Liver (tissue), 3 donors: ENCODE results near the gene DNAJC5.

ENCODE experiments used
- CTCF ChIP-seq: fragments of 150-350 bp; IDR thresholded peaks from 2 replicates; pipeline ENCODE4 v1.5.1; 2017; ENCODE audit warnings: improper control_type of control experiment, low read depth, low read length; ENCODE audit not compliant: missing input control
- EGR1 ChIP-seq, 2 donors: IDR thresholded peaks; 2 replicates each; pipeline ENCODE4 v1.6.1; 2016 to 2018; ENCODE audit warnings: antibody characterized with exemption in 2 of 2, low read depth in 2 of 2
- FOXA1 ChIP-seq: IDR thresholded peaks from 2 replicates; pipeline ENCODE4 v1.6.1; 2016; ENCODE audit warnings: antibody characterized with exemption
- GABPA ChIP-seq, 2 donors: IDR thresholded peaks in 1 of 2; conservative IDR thresholded peaks in 1 of 2; 2 replicates each; pipeline ENCODE4 v1.6.1; 2016; ENCODE audit warnings: antibody characterized with exemption in 2 of 2, mild to moderate bottlenecking in 1 of 2, moderate library complexity in 1 of 2
- HNF4A ChIP-seq, 2 donors: conservative IDR thresholded peaks; 2 replicates each; pipeline ENCODE4 v1.6.1; 2016; ENCODE audit warnings: antibody characterized with exemption in 2 of 2, mild to moderate bottlenecking in 2 of 2
- JUND ChIP-seq, 2 donors: IDR thresholded peaks; 2 replicates each; pipeline ENCODE4 v1.6.1; 2016; ENCODE audit warnings: antibody characterized with exemption in 2 of 2
- NR2F2 ChIP-seq: IDR thresholded peaks from 2 replicates; pipeline ENCODE4 v1.6.1; 2016; ENCODE audit warnings: antibody characterized with exemption
- RAD21 ChIP-seq, 2 donors: IDR thresholded peaks; 2 replicates each; pipeline ENCODE4 v1.6.1; 2016; ENCODE audit warnings: antibody characterized with exemption in 2 of 2, mild to moderate bottlenecking in 2 of 2
- RXRA ChIP-seq, 2 donors: IDR thresholded peaks; 2 replicates each; pipeline ENCODE4 v1.6.1; 2017 to 2018; ENCODE audit warnings: antibody characterized with exemption in 2 of 2, mild to moderate bottlenecking in 1 of 2
- SP1 ChIP-seq: IDR thresholded peaks from 2 replicates; pipeline ENCODE4 v1.6.1; 2018; ENCODE audit warnings: antibody characterized with exemption, mild to moderate bottlenecking
- TAF1 ChIP-seq: conservative IDR thresholded peaks from 2 replicates; pipeline ENCODE4 v1.6.1; 2016; ENCODE audit warnings: antibody characterized with exemption, mild to moderate bottlenecking
- YY1 ChIP-seq: IDR thresholded peaks from 2 replicates; pipeline ENCODE4 v1.6.1; 2016; ENCODE audit warnings: antibody characterized with exemption, mild to moderate bottlenecking
- TF ChIP-seq, protein P1 (sequence below): IDR thresholded peaks from 2 replicates; pipeline ENCODE4 v1.6.1; 2016; ENCODE audit warnings: antibody characterized with exemption
- TF ChIP-seq, protein P2 (sequence below): IDR thresholded peaks from 2 replicates; pipeline ENCODE4 v1.6.1; 2016; ENCODE audit warnings: antibody characterized with exemption, mild to moderate bottlenecking
- donor health status: healthy.
- donor health status: healthy.

DNA sequence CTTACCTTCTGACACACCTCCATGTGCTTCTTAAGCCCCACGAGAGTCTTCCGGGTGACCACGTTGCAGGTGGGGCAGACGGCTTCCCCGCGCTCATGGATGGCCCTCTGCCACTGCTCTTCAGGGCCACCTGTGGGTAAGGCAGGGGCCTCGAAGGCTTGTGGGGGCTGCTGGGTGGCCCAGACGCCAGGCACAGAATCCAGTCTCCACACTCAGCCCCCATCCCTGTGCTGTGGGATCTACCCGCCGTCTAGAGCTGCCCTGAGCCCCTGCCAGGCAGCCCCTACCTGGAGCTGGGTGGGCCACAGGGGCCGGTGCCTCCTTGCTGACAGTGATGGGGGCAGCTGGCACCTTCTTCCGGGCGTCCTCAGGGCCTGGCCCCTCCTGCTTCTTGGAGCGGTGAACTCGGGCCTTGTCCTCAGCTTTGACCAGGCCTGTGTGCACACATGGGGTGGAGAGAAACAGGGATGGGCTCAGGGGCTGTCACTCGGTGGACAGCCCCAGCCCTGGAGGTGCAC lies 68.9 kb downstream of the DNAJC5 start:
- TF ChIP-seq, protein P1, sequence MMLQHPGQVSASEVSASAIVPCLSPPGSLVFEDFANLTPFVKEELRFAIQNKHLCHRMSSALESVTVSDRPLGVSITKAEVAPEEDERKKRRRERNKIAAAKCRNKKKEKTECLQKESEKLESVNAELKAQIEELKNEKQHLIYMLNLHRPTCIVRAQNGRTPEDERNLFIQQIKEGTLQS = no peak
- TF ChIP-seq TAF1 (no peak), CTCF (no peak), RAD21 (IDR thresholded peaks at IDR 0.05) (no peak), YY1 (no peak), GABPA (IDR thresholded peaks at IDR 0.05 in 1 of 2, conservative IDR thresholded peaks at IDR 0.05 in 1 of 2) (no peak), SP1 (no peak), RXRA (IDR thresholded peaks at IDR 0.05) (no peak), FOXA1 (no peak), NR2F2 (no peak), EGR1 (IDR thresholded peaks at IDR 0.05; ENCODE audit: low read depth in 2 of 2) (no peak), JUND (IDR thresholded peaks at IDR 0.05) (no peak), HNF4A (conservative IDR thresholded peaks at IDR 0.05) (no peak)
- TF ChIP-seq, protein P2, sequence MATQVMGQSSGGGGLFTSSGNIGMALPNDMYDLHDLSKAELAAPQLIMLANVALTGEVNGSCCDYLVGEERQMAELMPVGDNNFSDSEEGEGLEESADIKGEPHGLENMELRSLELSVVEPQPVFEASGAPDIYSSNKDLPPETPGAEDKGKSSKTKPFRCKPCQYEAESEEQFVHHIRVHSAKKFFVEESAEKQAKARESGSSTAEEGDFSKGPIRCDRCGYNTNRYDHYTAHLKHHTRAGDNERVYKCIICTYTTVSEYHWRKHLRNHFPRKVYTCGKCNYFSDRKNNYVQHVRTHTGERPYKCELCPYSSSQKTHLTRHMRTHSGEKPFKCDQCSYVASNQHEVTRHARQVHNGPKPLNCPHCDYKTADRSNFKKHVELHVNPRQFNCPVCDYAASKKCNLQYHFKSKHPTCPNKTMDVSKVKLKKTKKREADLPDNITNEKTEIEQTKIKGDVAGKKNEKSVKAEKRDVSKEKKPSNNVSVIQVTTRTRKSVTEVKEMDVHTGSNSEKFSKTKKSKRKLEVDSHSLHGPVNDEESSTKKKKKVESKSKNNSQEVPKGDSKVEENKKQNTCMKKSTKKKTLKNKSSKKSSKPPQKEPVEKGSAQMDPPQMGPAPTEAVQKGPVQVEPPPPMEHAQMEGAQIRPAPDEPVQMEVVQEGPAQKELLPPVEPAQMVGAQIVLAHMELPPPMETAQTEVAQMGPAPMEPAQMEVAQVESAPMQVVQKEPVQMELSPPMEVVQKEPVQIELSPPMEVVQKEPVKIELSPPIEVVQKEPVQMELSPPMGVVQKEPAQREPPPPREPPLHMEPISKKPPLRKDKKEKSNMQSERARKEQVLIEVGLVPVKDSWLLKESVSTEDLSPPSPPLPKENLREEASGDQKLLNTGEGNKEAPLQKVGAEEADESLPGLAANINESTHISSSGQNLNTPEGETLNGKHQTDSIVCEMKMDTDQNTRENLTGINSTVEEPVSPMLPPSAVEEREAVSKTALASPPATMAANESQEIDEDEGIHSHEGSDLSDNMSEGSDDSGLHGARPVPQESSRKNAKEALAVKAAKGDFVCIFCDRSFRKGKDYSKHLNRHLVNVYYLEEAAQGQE = no peak
